Fibroblast of gingiva (primary cell): Measurements from ENCODE around the gene S100A7.
"Not testable (repeated sequence)": the region's sequence is repeated elsewhere in the genome, so short reads cannot be mapped to it uniquely, and the experiment has no call there.

Experiments used
- DNase-seq: peaks from one replicate; pipeline ENCODE4 v3.0.0-alpha.2; 2011; ENCODE audit warnings: low read depth

Gene S100A7

GRCh38 chr1:153476491-153477093 lies 16.1 kb upstream of the S100A7 start:
- DNase-seq: no peak

GRCh38 chr1:153475282-153475681 lies 14.8 kb upstream of the S100A7 start:
- no peak for DNase-seq

- DNase-seq: no peak
These were observed 13.9 kb upstream of the S100A7 start for GRCh38 chr1:153474347-153474746.

- DNase-seq: no peak
These were observed 10.3 kb upstream of the S100A7 start for GRCh38 chr1:153470707-153471106.

- DNase-seq: no peak
These were observed 6.5 kb upstream of the S100A7 start for GRCh38 chr1:153466908-153467307.

DNA sequence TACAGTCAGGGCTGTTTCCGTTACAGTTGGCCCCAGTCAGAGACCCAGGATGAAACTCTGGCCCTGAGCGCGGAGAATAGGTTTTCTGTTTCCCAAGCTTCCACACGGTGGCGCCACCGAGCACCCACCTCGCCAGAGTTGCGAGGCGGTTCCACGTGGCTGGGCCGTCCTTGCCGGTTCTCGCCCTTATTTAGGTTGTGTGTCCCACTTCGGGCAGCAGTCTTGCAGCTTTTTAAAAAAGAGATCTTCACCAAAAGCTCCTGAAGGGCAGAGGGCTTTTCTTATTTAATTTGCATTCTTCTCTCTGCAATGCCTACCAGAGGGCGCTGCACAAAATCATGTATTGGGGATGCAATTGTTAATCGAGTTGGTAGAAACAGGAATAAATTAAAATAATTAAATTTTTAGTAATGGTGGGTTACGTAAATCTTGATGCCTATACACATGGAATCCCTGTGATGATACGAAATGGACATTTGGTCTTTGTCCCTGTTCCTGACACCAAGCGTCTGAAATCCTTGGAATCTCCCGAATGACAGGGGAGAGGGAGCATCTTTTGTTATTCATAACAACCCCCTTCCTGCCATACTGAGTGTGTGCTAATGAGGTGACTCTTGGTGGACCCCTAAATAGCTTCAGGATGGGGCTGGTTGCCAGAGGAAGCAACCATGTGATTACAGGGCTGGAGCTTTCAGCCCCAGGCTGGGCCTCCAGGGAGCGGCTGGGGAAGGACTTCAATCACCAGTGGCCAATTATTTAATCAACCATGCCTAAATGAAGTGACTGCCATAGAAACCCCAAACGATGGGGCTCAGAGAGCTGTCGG lies 5.6 kb upstream of the S100A7 start:
- DNase-seq: peak; percentile 7

- DNase-seq: not testable (repeated sequence)
These were observed 2.3 kb upstream of the S100A7 start for GRCh38 chr1:153462741-153463140.

GRCh38 chr1:153459655-153460054 lies 796 bp downstream of the S100A7 start:
- DNase-seq: no peak

GRCh38 chr1:153456396-153456795 lies 4.1 kb downstream of the S100A7 start:
- DNase-seq: no peak

DNA sequence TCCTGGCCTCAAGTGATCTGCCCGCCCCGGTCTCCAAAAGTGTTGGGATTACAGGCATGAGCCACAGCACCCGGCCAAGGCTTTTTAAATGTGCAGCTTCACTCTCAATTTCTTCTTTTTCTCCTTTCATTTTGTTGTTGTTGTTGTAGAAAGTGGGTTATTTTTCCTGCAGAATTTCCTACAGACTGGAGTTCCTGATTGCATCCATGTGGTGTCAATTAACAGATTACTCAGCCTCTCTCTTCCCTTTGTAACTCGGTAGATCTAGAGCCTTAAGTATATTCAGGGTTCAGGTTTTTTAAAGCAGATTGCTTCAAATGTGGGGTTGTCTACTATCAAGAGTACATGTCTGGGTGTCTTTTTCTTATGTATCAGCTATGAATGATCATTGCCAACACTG lies 11.6 kb downstream of the S100A7 start:
- not testable (repeated sequence) for DNase-seq

DNA sequence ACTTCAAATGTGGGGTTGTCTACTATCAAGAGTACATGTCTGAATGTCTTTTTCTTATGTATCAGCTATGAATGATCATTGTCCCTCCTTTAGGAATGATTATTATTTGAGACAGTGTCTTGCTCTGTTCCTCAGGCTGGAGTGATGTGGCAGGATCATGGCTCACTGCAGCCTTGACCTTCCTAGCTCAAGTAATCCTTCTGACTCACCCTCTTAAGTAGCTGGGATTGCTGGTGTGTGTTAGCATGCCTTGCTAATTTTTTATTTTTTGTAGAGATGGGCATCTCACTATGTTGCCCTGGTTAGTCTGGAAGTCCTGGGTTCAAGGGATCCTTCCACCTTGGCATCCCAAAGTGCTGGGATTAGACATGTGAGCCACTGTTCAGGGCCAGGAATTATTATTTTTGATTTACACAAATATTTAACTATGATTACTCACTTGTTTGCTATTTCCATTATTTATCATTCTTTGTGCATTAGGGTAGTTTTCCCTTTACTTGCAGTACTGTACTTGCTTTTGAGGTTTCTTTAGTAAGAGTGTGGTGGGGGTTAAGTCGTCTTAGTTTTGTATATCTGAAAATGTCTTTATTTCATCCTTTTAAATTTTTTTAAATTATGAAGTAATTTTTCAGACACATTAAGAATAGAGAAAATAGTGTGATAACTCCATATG lies 12.8 kb downstream of the S100A7 start:
- DNase-seq: peak; percentile 30

GRCh38 chr1:153444078-153444477 lies 16.4 kb downstream of the S100A7 start:
- DNase-seq: no peak

- no peak for DNase-seq
These were observed 17.0 kb downstream of the S100A7 start for GRCh38 chr1:153443486-153443885.

DNA sequence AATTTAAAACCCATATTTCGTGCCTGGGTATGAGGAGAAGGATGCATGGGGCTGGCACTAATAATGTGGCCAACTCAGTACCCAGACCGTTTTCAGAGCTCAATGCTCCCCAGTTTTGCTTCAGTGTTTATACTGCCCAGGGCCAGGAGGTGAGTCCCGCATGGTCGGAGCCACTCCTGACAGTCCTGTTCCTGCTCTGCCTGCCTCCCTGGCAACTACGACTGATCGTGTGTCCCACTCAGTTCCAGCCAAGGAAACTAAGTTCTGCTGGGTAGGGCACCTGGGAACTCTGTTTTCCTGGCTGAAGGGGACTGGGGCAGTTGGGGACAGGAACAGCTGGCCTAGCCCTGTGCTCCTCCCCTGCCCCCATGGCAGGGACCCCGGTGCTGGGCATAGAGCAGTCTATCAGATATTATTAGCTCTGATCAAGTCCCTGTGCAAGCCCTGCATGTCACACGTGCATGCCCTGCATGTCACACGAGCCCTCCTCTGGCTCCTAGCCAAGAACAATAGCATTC lies 19.2 kb downstream of the S100A7 start:
- DNase-seq: no peak

DNA sequence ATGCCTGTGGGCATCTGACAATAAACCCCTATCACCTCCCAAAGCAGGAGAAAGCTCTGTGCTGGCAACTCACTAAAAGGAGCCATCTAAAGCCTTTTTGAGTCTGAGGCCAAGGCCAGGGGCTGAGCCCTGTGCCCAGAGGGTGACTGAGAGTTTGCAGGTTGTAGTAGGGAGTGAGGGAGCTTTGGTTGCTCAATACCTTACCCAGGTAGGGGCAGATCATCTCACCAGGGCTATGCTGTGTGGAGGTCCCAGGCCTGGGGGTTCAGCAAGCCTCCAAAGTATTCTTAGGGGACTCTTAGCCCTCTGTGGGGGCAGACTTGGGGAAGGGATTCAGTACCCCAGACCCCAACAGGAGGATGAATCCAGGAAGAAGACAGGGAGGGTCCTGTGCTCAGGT lies 21.2 kb downstream of the S100A7 start:
- no peak for DNase-seq

GRCh38 chr1:153438599-153438998 lies 21.9 kb downstream of the S100A7 start:
- DNase-seq: no peak

GRCh38 chr1:153437236-153437635 lies 23.2 kb downstream of the S100A7 start:
- DNase-seq: no peak

DNA sequence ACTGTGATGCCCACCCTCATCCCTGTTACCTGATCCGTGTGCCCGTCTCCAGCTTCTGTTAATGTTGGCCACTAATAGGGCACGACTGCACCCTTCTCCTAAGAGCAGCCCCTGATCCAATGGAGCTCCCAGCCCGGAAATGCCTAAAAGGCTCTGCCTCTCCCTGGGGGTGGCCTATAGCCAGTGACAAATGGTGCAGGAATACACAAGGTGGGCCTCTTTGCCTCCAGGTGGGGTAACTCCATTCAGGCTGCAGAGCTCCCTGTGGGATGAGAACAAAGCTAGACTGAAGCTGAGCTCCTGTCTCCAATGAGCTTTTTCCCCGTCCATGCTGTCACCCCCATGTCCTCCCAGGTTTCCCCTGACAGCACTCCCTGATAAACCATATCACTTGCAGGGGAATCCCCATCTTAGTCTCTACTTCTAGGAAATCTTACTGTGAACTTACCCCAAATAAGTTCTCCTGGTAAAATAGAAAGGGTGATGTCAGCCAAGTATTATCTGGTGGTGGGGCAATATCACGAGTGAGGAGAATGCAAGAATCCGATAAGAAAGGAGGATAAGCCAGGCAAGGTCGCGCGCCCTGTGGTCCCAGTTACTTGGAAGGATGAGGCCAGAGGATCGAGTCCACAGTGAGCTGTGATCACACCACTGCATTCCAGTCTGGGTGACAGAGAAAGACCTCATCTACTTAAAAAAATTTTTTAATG lies 25.6 kb downstream of the S100A7 start:
- no peak for DNase-seq

DNA sequence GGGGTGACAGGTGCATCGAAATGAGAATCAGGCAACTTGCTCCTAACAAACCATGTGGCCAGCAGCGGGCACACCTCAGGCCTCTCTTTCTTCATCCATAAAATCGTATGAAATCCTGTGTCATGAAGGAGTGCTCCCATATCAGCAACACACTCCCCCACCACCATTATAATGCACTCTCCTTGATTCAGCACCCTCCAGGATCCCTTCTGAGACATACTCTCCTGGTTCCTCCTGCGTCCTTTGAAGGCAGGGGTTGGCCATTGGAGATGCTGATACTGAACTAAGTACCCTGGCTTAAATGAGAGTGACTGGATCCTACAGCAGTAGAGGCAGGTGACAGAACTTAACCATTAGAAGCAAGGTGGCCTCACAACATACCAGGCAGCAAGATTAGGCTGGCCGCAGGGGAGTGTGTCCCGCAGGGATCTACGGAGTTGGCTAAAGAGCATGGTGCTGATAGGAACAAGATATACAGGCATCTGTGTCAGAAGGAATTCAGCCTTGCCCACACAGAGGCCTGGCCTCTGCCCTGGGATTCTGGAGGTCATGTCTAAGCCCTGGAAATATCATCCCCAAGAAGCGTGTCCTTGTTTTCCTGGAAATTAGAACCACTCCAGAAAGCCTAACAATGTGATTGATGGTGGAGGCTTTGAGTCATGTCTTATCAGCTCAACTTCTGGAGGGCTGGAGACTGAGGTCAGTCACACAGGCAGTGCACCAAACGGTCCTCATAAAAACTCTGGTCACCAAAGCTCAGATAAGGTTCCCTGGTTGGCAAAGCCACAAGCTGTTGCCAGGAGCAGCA lies 27.4 kb downstream of the S100A7 start:
- no peak for DNase-seq

DNA sequence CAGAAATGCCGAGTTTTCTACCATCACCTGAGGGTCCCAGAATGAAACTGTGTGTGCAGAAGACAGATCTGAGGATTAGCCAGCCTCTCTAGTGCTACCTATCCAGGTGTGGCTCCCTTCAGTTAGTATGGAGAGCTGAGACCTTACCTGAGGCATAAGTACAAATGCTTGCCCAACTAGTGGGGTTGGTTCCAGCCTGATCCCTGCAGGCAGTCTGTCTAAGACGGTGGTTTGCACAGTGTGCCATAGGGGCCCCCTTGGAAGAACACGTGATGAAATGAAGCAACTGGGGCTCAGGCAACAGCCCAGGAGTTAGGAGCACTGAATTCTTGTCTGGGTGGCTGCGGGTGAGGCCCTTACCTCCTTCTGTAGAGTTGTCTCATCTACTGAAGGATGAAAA lies 28.5 kb downstream of the S100A7 start:
- DNase-seq: no peak

DNA sequence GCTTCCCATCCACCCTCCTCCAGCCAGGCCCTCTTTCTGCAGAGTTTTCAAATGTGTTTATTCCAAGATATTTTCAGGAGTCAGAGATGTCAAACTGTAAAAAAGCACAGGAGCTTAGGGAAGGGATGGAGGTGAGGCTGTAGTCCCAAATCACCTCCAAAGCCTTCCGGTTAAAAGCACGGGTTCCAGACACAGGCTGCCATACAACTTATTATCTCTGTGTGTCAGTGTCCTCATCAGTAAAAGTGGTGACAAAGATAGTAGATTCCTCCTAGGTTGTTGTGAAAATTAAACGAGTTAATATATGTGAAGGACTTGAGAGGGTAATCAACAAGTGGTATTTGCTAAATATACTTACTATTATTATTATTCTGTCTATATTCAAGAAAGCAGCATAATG lies 29.0 kb downstream of the S100A7 start:
- no peak for DNase-seq
